LHCN-M2 (cell line): ENCODE data around the gene CENPK. TPM values are rescaled to one million over a fixed set of nuclear protein-coding genes. Genes with fewer than 3 reads are reported as not detected.
"Not testable (repeated sequence)": the region's sequence is repeated elsewhere in the genome, so short reads cannot be mapped to it uniquely, and the experiment has no call there.

Source experiments
- DNase-seq: peaks from one replicate; pipeline ENCODE4 v3.0.0-alpha.2; 2012; ENCODE audit warnings: low read depth
- polyA plus RNA-seq: library from polyadenylated mRNA; unstranded; fragments of >200 nt; gene quantifications from one replicate; pipeline ENCODE4 v1.2.1, GENCODE V29; 2012; ENCODE audit warnings: missing spikeins
- total RNA-seq: library from RNA; depleted of rRNA; stranded (reverse); fragments of >200 nt; gene quantifications from 2 replicates; pipeline ENCODE4 v1.2.3, GENCODE V29; 2014; rRNA removed

CENPK gene
- total RNA-seq = 41.5 and 42.8 TPM in 2 replicates
- polyA plus RNA-seq = 11.8 TPM

DNA sequence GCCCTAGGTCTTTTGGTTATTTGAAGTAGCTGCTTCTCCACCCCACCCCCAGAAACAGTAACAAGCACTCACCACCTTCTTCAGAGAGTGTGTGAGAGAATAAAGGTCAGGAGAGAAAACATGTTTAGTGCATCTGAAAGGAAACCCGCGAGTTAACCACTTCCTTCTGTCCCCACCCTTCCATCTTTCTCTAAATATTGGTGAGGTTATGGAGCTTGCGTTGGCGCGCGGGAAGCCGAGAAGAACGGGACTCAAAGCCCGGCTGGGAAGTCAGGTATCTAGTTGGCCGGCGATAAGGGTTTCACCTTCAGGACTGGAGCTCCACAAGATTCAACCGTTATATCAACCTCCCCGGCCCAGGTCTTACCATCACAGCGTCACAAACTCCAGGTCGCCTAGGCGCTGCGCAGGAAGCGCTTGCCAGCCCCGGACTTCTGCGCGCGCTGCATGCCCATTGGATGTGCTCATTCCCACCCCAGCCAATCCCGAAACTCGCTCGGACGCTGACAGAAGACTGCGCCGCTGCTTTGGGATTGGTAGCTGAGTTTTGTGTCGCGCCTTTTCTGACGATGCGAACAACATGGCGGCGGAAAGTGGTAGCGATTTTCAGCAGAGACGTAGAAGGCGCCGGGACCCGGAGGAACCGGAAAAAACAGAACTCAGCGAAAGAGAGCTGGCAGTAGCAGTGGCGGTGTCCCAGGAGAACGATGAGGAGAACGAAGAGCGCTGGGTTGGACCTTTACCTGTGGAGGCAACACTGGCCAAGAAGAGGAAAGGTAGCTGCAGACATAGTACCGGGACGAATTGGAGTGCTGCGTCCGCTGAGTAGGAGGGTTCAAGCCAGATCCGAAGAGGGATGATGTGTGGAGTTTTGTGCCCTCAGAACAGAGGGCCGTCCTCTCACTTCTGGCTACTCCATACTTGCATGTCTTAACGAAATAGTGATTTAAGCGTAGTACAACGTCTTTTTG is at the start of gene CENPK, which contains the start of gene PPWD1:
TSS of gene CENPK (minus strand) at position 438 of the 971 bp plus-strand sequence. CDS start 8,261 bp downstream, outside the sequence.
TSS of gene PPWD1 (plus strand) at position 566 of the 971 bp plus-strand sequence. CDS start at position 581, 15 bp downstream.
- DNase-seq = peak; percentile 95

- no peak for DNase-seq
Measured at GRCh38 chr5:65612298-65612907, 49.4 kb upstream of the CENPK start.

GRCh38 chr5:65611524-65611923 is 48.6 kb upstream of the CENPK start:
- no peak for DNase-seq

DNA sequence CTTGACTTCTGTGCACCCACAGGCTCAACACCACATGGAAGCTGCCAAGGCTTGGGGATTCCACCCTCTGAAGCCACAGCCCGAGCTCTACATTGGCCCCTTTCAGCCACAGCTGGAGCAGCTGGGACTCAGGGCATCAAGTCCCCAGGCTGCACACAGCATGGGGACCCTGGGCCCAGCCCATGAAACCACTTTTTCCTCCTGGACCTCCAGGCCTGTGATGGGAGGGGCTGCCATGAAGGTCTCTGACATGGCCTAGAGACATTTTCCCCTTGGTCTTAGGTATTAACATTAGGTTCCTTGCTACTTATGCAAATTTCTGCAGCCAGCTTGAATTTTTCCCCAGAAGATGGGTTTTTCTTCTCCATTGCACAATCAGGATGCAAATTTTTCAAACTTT is 38.8 kb upstream of the CENPK start:
- not testable (repeated sequence) for DNase-seq

DNA sequence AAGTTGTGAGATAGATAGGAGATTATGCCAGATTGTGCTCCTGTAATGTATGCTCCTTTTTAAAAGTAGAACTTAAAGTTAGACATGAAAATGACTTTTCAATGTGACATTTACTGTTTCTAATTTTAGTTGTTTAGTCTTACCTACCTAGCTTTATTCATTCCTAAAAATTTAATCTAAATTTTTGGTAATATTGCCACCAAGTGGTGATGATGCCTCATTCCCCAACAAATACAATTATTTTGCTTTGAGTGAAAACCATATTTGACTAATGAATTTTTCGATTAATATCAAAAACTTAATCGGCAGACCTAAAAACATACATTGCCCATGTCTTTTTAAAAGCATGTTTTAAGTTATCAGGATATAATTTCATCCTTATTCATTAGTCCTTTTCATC is 25.7 kb upstream of the CENPK start:
- peak; percentile 0 for DNase-seq

DNA sequence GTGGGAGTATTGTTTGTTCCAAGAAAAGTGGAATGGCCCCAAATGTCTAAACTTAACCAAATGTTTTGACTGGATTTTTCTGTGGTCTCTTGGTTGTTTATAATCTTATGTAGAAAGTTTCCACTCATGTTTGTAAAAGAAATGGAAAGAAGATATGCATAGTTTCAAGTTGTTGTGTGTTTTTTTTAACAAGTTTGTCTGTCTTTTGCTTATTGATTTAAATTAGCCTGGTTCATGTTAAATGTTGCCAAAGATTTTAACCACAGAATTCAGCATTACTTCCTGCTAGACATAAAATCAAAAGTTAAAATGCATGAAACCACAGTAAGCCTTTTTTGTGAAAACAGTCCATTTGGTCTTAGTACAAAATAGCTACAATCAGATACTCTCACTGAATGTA is 14.2 kb upstream of the CENPK start:
- no peak for DNase-seq

DNA sequence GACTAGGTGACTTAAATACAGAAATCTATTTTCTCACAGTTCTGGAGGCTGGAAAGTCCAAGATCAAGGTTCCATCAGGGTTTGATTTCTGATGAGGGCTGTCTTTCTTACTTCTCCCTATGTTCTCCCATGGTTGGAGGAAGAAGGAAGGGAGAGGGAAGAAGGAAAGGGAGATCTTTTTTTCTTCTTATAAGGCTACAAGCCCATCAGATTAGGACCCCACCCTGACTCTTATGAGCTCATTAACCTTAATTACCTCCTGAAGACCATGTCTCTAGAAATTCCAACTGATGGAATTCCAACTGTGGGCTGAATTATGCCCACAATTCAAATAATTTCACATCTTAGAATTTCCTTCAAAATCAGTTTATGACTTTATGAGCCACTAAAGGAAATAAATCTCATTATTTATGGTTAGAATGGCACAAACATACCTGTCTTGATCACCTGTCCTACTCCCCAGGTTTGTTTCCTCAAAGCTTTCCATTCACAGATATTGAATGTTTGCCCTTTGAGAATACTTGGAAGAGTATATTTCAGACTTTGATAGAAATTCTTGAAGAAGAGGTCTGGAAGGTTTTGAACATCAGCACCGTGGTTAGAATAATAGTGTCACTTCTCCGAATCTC is 7.7 kb upstream of the CENPK start:
- DNase-seq = no peak

GRCh38 chr5:65566505-65566904 is 3.5 kb upstream of the CENPK start:
- DNase-seq = no peak

DNA sequence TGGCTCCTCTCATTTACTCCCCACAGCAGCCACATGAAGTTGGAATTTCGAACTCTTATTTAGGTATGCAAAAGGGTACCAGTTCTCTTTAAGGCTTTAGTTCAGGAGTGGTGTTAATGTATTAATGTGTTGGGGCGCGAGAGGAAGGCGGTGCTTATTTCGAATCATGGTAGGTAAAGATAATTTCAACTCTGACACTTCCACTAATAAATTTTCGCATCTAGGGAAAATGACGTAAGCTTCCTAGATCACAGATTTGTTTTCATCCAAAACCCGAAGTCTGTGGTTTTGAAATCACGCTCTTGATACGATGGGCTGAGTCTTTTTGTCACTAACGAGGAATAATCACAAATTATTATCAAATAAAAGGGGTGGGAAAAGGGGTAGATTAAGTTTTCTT is 809 bp upstream of the CENPK start:
- DNase-seq = peak; percentile 1

GRCh38 chr5:65556718-65557117 is 6.2 kb downstream of the CENPK start:
- DNase-seq = no peak

- DNase-seq = no peak
Measured at GRCh38 chr5:65556181-65556580, 6.8 kb downstream of the CENPK start.

DNA sequence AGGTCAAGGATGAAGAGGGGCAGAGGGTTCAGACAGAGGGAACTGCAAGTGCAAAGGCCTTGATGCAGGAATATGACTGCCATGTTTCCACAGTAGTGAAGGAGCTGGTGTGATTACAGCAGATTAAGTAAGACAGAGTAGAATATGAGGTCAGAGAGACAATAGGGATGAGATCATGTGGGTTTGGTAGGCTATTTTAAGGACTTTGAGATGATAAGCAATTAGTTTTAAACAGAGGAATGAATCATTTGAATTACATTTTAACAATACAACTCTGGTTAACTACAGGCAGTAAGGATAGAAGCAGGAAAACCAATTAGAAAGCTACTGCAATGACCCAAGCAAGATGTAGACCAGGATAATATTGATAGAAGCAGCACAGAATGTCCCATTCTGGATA is 7.7 kb downstream of the CENPK start:
- no peak for DNase-seq

- no peak for DNase-seq
Measured at GRCh38 chr5:65553941-65554340, 9.0 kb downstream of the CENPK start.

- DNase-seq = no peak
Measured at GRCh38 chr5:65548281-65548680, 14.7 kb downstream of the CENPK start.

- no peak for DNase-seq
Measured at GRCh38 chr5:65546141-65546540, 16.8 kb downstream of the CENPK start.

DNA sequence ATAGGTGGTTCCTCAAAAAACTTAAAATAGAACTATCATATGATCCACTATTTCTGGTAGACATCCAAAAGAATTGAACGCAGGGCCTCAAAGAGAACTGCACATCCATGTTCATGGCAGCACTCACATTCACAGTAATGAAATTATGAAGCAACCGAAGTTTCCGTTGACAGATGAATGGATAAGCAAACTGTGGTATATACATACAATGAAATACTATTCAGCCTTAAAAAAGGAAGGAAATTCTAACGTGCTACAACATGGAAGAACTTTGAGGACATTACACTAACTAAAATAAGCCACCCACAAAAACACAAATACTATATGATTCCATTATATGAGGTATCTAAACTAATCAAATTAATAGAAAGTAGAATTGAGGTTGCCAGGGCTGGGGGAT is 18.5 kb downstream of the CENPK start:
- DNase-seq = no peak

DNA sequence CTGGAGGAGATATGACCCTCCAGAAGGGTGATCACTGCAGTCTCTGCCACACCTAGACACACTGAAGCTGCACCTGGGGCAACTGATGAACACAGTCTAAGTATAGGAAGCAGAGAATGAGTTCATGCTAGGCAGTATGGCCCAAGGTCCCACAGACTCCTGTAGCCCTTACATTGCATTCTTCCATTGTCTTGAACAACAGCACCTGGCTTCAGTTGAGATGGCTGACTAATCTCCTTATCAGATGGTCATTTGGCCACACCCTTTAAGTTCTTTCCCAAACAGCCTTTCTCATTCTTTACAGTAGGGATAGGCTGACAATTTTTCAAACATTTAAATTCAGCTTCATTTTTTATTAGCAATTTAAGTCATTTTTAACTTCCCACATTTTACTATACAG is 23.1 kb downstream of the CENPK start:
- no peak for DNase-seq

DNA sequence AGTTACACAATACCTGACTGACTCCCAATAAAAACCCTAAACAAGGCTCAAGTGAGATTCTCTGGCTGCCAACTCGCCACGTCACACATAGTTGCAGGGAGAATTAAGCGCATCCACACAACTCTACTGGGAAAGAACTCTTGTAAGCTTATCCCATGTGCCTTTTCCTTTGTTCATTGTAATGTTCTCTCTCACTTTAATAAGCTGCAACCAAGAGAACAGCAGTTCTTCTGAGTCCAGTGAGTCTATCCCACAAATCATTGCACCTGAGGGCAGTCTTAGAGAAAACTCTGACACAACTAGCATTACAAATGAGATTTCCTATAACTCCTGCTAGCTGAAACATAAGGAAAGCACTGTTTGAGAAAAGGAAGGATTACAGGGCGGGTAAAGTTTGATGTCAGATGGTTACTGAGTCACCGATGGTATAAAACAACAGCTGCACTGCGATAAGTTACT is 27.4 kb downstream of the CENPK start:
- peak; percentile 85 for DNase-seq

DNA sequence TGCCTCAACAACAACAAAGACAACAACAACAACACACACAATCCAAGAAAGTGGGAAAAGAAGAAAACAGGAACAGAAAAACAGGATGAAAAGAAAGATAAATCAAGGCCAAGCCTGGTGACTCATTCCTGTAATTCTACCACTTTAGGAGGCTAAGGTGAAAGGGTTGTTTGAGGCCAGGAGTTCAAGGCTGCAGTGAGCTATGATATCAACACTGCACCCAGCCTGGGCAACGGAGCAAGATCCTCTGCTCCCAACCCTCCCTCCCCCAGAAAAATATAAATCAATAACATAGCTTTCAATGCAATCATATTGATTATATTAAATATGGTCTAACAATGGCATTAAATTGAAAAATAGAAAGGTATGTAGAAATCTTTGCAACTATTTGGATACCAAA is 32.1 kb downstream of the CENPK start:
- DNase-seq = no peak

DNA sequence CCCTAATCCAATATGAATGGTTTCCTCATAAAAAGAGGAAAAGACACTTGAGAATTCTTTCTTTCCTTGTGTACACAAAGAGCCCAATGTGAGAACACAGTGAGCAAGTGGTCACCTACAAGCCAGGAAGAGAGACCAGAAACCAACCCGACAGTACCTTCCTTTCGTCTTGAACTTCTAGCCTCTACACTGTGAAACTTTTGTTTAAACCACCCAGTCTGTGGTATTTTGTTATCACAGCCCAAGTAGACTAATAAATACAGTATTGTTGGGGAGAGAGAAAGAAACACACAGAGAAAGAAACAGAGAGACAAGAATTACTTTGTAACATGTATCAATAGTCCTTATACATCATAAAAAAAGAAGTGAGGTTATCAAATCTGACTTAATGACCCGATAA is 37.2 kb downstream of the CENPK start:
- no peak for DNase-seq

- peak; percentile 7 for DNase-seq
Measured at GRCh38 chr5:65512170-65512937, 50.6 kb downstream of the CENPK start.
